Measurements from ENCODE around the gene BLCAP.
"Not testable (repeated sequence)": the region's sequence is repeated elsewhere in the genome, so short reads cannot be mapped to it uniquely, and the experiment has no call there.

Gene BLCAP

GRCh38 chr20:37475252-37475651 lies 52.4 kb downstream of the BLCAP start:
- H3K27me3 ChIP-seq (ENCODE audit: insufficient read depth, low read length): peaks cover 67% of the 10 kb centered on the region

GRCh38 chr20:37474386-37474785 lies 53.3 kb downstream of the BLCAP start:
- H3K4me3 ChIP-seq (ENCODE audit: low read depth, low read length): no peak overlapping the region
- H2AFZ ChIP-seq (ENCODE audit: low read length, unreplicated experiment): no peak overlapping the region
- no peaks in the 10 kb centered on the region for H3K79me2 ChIP-seq (ENCODE audit: control insufficient read depth, insufficient read depth, low read length, unreplicated experiment)
- no peaks in the 10 kb centered on the region for H3K4me1 ChIP-seq (ENCODE audit: control insufficient read depth, insufficient read depth, low read length, unreplicated experiment)
- peaks cover 59% of the 10 kb centered on the region for H3K27me3 ChIP-seq (ENCODE audit: insufficient read depth, low read length)
- H3K27ac ChIP-seq (ENCODE audit: low read depth, low read length): no peak overlapping the region
- H3K36me3 ChIP-seq (ENCODE audit: insufficient read depth, low read length): no peaks in the 10 kb centered on the region

More at GRCh38 chr20:37475252-37475651, 52.4 kb downstream of the BLCAP start:
- Histone ChIP-seq H3K4me3 (ENCODE audit: low read depth, low read length) (no peak overlapping the region), H3K4me1 (ENCODE audit: control insufficient read depth, insufficient read depth, low read length, unreplicated experiment) (no peaks in the 10 kb centered on the region), H2AFZ (ENCODE audit: low read length, unreplicated experiment) (no peak overlapping the region), H3K36me3 (ENCODE audit: insufficient read depth, low read length) (no peaks in the 10 kb centered on the region), H3K27ac (ENCODE audit: low read depth, low read length) (no peak overlapping the region), H3K79me2 (ENCODE audit: control insufficient read depth, insufficient read depth, low read length, unreplicated experiment) (no peaks in the 10 kb centered on the region)

GRCh38 chr20:37473249-37474000 lies 54.3 kb downstream of the BLCAP start:
- peaks cover 49% of the 10 kb centered on the region for H3K27me3 ChIP-seq (ENCODE audit: insufficient read depth, low read length)

DNA sequence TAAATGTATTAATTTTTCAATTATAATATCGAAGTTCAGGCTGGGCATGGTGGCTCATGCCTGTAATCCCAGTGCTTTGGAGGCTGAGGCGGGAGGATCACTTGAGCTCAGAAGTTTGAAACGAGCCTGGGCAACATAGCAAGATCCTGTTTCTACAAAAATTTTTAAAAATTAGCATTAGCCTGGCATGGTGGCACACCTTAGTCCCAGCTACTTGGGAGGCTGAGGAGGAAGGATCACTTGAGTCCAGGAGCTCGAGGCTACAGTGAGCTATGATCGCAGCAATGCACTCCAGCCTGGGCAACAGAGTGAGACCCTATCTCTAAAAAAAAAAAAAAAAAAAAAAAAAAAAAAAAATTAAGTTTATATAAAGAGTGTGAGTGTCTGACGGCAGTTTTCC lies 55.2 kb downstream of the BLCAP start:
- not testable (repeated sequence) for H3K4me1 ChIP-seq (ENCODE audit: control insufficient read depth, insufficient read depth, low read length, unreplicated experiment); H3K79me2 ChIP-seq (ENCODE audit: control insufficient read depth, insufficient read depth, low read length, unreplicated experiment)

More at GRCh38 chr20:37473249-37474000, 54.3 kb downstream of the BLCAP start:
- no peak overlapping the region for H3K27ac ChIP-seq (ENCODE audit: low read depth, low read length)
- H3K4me1 ChIP-seq (ENCODE audit: control insufficient read depth, insufficient read depth, low read length, unreplicated experiment): no peaks in the 10 kb centered on the region
- no peak overlapping the region for H3K4me3 ChIP-seq (ENCODE audit: low read depth, low read length)
- no peaks in the 10 kb centered on the region for H3K36me3 ChIP-seq (ENCODE audit: insufficient read depth, low read length)
- H3K79me2 ChIP-seq (ENCODE audit: control insufficient read depth, insufficient read depth, low read length, unreplicated experiment): no peaks in the 10 kb centered on the region
- H2AFZ ChIP-seq (ENCODE audit: low read length, unreplicated experiment): no peak overlapping the region

DNA sequence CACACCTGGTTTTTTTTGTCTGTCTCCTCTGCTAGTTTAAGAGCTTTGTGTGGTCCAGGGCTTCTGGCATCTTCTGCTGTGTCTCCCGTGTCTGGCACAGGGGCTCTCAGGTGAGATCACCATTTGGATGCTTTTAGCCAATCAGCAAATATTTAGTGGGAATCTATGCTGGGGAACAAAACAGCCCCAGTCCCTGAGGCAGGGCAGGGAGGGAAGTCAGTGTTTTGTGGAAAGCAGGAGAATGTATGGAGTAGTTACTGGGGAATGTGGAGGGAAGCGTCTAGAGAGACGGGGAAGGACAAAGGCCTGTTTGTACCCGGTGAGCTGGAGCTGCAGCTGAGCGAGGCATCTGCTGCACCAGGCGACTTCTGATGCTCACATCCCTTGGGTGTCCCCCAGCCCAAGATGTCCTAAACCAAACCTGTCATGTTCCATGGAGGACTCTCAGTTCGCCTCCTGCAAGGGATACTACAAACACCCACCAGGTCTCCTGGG lies 55.9 kb downstream of the BLCAP start:
- no peaks in the 10 kb centered on the region for H3K79me2 ChIP-seq (ENCODE audit: control insufficient read depth, insufficient read depth, low read length, unreplicated experiment)
- no peak overlapping the region for H2AFZ ChIP-seq (ENCODE audit: low read length, unreplicated experiment)
- H3K4me1 ChIP-seq (ENCODE audit: control insufficient read depth, insufficient read depth, low read length, unreplicated experiment): no peaks in the 10 kb centered on the region
- H3K36me3 ChIP-seq (ENCODE audit: insufficient read depth, low read length): no peaks in the 10 kb centered on the region
- peaks cover 47% of the 10 kb centered on the region for H3K27me3 ChIP-seq (ENCODE audit: insufficient read depth, low read length)
- H3K27ac ChIP-seq (ENCODE audit: low read depth, low read length): no peak overlapping the region
- no peak overlapping the region for H3K4me3 ChIP-seq (ENCODE audit: low read depth, low read length)

More for the DNA sequence above, 55.2 kb downstream of the BLCAP start:
- peaks cover 47% of the 10 kb centered on the region for H3K27me3 ChIP-seq (ENCODE audit: insufficient read depth, low read length)
- H3K27ac ChIP-seq (ENCODE audit: low read depth, low read length); H3K4me3 ChIP-seq (ENCODE audit: low read depth, low read length); H2AFZ ChIP-seq (ENCODE audit: low read length, unreplicated experiment); H3K36me3 ChIP-seq (ENCODE audit: insufficient read depth, low read length): not testable (repeated sequence)

- H3K79me2 ChIP-seq (ENCODE audit: control insufficient read depth, insufficient read depth, low read length, unreplicated experiment); H3K27ac ChIP-seq (ENCODE audit: low read depth, low read length); H3K4me3 ChIP-seq (ENCODE audit: low read depth, low read length); H3K36me3 ChIP-seq (ENCODE audit: insufficient read depth, low read length); H3K4me1 ChIP-seq (ENCODE audit: control insufficient read depth, insufficient read depth, low read length, unreplicated experiment); H2AFZ ChIP-seq (ENCODE audit: low read length, unreplicated experiment): not testable (repeated sequence)
- peaks cover 46% of the 10 kb centered on the region for H3K27me3 ChIP-seq (ENCODE audit: insufficient read depth, low read length)
These were observed 57.5 kb downstream of the BLCAP start for GRCh38 chr20:37470190-37470589.

DNA sequence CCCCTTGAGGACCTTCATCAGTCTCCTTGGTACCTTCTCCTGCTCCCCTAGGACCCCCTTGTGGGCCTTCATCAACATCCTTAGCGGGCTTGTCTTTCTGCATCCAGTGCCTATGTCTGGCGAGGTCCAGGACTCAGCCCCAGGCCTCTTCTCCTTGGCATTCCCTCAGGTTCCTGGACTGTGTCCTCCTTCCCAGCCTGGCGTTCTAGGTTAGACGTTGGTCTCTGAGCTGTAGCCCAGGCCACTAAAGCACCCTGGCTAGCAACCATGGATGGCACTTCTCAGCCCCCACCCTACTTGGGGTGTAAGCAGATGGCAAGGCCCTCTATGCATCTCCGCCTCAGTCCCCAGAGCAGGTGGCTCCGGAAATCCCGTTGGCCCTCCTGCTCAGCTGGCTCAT lies 58.1 kb downstream of the BLCAP start:
- Histone ChIP-seq H3K27me3 (ENCODE audit: insufficient read depth, low read length) (peaks cover 47% of the 10 kb centered on the region), H3K36me3 (ENCODE audit: insufficient read depth, low read length) (no peaks in the 10 kb centered on the region), H3K4me3 (ENCODE audit: low read depth, low read length) (no peak overlapping the region), H2AFZ (ENCODE audit: low read length, unreplicated experiment) (no peak overlapping the region), H3K27ac (ENCODE audit: low read depth, low read length) (no peak overlapping the region), H3K79me2 (ENCODE audit: control insufficient read depth, insufficient read depth, low read length, unreplicated experiment) (no peaks in the 10 kb centered on the region), H3K4me1 (ENCODE audit: control insufficient read depth, insufficient read depth, low read length, unreplicated experiment) (no peaks in the 10 kb centered on the region)

GRCh38 chr20:37468886-37469285 lies 58.8 kb downstream of the BLCAP start:
- no peaks in the 10 kb centered on the region for H3K4me1 ChIP-seq (ENCODE audit: control insufficient read depth, insufficient read depth, low read length, unreplicated experiment)
- no peaks in the 10 kb centered on the region for H3K36me3 ChIP-seq (ENCODE audit: insufficient read depth, low read length)
- H3K27ac ChIP-seq (ENCODE audit: low read depth, low read length): no peak overlapping the region
- H3K79me2 ChIP-seq (ENCODE audit: control insufficient read depth, insufficient read depth, low read length, unreplicated experiment): no peaks in the 10 kb centered on the region
- no peak overlapping the region for H3K4me3 ChIP-seq (ENCODE audit: low read depth, low read length)
- H2AFZ ChIP-seq (ENCODE audit: low read length, unreplicated experiment): no peak overlapping the region
- H3K27me3 ChIP-seq (ENCODE audit: insufficient read depth, low read length): peaks cover 47% of the 10 kb centered on the region
